GM10266 (cell line): ENCODE measurements around the gene PHACTR4.
A peak's percentile ranks its signal among the peaks of the same experiment; 100 is the strongest.
"Not testable (repeated sequence)": the region's sequence is repeated elsewhere in the genome, so short reads cannot be mapped to it uniquely, and the experiment has no call there.

Experiments
- DNase-seq: peaks from one replicate; pipeline ENCODE4 v3.0.0; 2012; ENCODE audit errors: extremely low spot score
- TF ChIP-seq, protein P1 (sequence below): IDR thresholded peaks from 2 replicates; pipeline ENCODE4 v1.5.1; 2012; ENCODE audit warnings: mild to moderate bottlenecking, low read depth; ENCODE audit not compliant: control insufficient read depth, insufficient read depth; ENCODE audit errors: missing control alignments

PHACTR4 gene

DNA sequence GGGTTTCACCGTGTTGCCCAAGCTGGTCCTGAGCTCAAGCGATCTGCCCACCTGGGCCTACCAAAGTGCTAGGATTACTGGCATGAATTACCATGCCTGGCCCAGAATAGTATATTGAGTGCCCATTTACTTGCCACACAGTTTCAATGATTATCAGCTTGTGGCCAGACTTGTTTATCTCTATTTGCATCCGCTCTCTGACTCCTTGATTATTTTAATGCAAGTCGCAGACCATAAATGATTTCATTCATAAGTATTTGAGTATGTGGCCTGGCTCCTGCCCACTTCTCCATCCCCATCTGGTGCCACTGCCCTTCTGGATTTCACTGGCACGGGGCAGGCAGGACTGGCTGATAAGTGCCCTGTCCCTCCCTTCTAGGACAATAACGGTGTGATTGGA lies 165.1 kb downstream of the PHACTR4 start:
- TF ChIP-seq, protein P1, sequence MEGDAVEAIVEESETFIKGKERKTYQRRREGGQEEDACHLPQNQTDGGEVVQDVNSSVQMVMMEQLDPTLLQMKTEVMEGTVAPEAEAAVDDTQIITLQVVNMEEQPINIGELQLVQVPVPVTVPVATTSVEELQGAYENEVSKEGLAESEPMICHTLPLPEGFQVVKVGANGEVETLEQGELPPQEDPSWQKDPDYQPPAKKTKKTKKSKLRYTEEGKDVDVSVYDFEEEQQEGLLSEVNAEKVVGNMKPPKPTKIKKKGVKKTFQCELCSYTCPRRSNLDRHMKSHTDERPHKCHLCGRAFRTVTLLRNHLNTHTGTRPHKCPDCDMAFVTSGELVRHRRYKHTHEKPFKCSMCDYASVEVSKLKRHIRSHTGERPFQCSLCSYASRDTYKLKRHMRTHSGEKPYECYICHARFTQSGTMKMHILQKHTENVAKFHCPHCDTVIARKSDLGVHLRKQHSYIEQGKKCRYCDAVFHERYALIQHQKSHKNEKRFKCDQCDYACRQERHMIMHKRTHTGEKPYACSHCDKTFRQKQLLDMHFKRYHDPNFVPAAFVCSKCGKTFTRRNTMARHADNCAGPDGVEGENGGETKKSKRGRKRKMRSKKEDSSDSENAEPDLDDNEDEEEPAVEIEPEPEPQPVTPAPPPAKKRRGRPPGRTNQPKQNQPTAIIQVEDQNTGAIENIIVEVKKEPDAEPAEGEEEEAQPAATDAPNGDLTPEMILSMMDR = no peak
- DNase-seq = no peak

DNA sequence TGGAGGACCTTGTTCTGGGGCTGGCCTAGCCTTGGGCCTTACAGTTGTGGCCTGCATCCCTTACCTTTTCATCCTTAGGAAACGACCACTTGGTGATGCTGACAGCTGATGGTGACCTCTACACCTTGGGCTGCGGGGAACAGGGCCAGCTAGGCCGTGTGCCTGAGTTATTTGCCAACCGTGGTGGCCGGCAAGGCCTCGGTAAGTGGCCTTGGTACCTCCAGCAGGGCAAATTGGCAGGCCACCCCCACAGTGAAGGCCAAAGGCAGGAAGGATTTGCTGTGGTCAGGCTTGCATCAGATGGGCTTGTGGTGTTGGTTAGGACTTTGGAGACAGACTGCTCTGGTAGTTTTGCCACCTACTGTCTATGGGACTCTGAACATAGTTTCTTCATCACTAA lies 165.6 kb downstream of the PHACTR4 start:
- DNase-seq = peak; percentile 7

DNA sequence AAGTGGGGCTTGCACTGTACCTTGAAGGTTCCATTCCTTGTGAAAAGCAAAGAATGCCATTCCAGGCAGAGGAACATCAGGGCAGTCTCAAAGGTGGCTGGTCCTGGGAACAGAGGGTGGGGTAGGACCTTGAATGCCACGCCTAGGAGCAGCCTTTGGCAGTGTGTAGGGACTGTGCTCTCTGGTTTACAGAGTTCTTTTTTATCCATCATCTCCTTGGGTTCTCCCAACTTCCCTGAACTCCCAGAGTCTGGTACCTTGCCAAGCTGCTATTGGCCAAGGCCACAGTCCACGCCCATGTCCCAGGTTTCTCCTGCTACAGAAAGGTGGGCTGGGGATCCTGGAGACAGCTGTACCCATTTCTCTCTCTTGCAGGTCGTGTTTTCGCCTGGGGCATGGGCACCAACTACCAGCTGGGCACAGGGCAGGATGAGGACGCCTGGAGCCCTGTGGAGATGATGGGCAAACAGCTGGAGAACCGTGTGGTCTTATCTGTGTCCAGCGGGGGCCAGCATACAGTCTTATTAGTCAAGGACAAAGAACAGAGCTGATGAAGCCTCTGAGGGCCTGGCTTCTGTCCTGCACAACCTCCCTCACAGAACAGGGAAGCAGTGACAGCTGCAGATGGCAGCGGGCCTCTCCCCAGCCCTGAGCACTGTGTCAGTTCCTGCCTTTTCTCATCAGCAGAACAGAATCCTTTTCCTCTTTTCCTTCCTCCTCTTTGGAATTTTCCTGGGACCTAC lies 168.1 kb downstream of the PHACTR4 start:
- TF ChIP-seq, protein P1 = no peak
- DNase-seq = no peak

More for the DNA sequence above, 165.6 kb downstream of the PHACTR4 start:
- TF ChIP-seq, protein P1 = no peak

DNA sequence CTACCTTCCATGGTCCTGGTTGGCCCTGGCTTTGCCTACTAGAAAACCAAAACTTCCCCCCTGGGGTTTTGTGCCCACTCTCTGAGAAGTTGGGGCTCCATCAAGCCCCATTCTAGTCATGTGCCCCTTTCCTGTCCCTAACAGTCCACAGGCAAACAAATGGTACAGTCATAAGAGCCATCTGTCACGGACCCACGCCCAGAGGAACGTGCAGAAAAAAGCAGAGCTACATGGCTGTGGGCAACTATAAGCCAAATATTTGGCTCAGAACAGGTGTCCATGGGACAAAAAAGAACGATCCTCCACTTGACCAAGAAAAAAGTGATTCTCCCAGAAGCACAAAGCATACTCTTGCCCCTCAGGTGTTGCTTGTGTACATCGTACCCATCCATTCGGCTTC lies 168.7 kb downstream of the PHACTR4 start:
- TF ChIP-seq, protein P1 = no peak
- no peak for DNase-seq

DNA sequence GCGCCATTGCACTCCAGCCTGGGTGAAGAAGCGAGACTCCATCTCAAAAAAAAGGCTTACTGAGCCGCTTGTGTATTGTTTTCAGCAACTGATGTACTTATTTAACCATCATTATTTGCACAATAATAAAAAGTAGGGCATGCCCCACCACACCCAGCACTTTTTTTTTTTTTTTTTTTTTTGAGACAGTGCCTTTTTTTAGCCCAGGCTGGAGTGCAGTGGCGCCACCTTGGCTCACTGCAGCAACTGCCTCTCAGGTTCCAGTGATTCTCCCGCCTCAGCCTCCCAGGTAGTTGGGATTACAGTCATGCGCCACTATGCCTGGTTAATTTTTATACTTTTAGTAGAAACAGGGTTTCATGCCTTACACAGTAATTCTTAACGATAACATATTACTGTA lies 171.1 kb downstream of the PHACTR4 start:
- TF ChIP-seq, protein P1 = no peak
- no peak for DNase-seq

DNA sequence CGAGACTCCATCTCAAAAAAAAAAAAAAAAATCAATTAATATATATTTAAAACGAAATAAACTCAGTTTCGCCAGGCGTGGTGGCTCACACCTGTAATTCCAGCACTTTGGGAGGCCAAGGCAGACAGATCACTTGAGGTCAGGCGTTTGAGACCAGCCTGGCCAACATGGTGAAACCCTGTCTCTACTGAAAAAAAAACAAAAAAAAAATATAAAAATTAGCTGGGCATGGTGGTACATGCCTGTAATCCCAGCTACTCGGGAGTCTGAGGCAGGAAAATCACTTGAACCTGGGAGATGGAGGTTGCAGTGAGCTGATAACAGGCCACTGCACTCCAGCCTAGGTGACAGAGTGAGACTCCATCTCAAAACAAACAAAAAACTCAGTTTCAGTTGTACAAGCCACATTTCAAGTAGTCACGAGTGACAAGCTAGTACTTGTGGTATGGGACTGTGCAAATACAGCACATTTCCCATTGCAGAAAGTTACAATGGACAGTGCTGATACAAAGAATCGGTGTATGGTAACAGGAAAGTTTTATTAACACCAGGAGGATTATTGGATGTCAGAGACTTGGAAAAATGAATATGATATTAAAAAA lies 172.0 kb downstream of the PHACTR4 start:
- DNase-seq = not testable (repeated sequence)

DNA sequence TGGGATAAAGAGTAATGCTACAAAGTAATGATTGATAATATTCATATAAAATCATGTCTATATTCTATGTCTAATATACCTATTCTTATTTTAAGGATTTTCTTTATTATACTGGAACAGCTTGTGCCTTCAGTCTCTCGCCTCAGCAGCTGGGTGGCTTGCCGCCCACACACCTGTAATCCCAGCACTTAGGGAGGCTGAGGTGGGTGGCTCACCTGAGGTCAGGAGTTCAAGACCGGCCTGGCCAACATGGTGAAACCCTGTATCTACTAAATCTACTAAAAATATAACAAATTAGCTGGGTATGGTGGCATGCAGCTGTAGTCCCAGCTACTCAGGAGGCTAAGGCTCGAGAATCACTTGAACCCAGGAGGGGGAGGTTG lies 175.7 kb downstream of the PHACTR4 start:
- DNase-seq = no peak
- TF ChIP-seq, protein P1 = no peak
